Stomach smooth muscle (tissue), 2 donors: ENCODE results near the gene FAM210B.
"Not testable (repeated sequence)": the region's sequence is repeated elsewhere in the genome, so short reads cannot be mapped to it uniquely, and the experiment has no call there.

Source experiments
- H3K27ac ChIP-seq: one replicate; pipeline ENCODE4 v1.7.0; 2013; ENCODE audit warnings: mild to moderate bottlenecking, low read length, inconsistent platforms
- H3K27me3 ChIP-seq, 2 donors: one replicate each; pipeline ENCODE4 v1.7.0; 2013; ENCODE audit warnings: low read length in 2 of 2; ENCODE audit not compliant: insufficient read depth in 2 of 2, control insufficient read depth in 1 of 2
- H3K36me3 ChIP-seq, 2 donors: one replicate each; pipeline ENCODE4 v1.7.0; 2013; ENCODE audit warnings: low read length in 2 of 2; ENCODE audit not compliant: control insufficient read depth in 2 of 2, insufficient read depth in 2 of 2
- H3K4me1 ChIP-seq: one replicate; pipeline ENCODE4 v1.7.0; 2013; ENCODE audit warnings: low read length; ENCODE audit not compliant: control insufficient read depth, insufficient read depth
- H3K4me3 ChIP-seq, 2 donors: one replicate each; pipeline ENCODE4 v1.7.0; 2013; ENCODE audit warnings: low read length in 2 of 2
- H3K9ac ChIP-seq, 2 donors: one replicate each; pipeline ENCODE4 v1.7.0; 2013; ENCODE audit warnings: low read length in 2 of 2, mild to moderate bottlenecking in 1 of 2
- H3K9me3 ChIP-seq, 2 donors: one replicate each; pipeline ENCODE4 v1.7.0; 2013; ENCODE audit warnings: low read length in 2 of 2; ENCODE audit not compliant: control insufficient read depth in 2 of 2
- donor health status: healthy.
- donor health status: Pancreatic carcinoma.

The FAM210B gene

DNA sequence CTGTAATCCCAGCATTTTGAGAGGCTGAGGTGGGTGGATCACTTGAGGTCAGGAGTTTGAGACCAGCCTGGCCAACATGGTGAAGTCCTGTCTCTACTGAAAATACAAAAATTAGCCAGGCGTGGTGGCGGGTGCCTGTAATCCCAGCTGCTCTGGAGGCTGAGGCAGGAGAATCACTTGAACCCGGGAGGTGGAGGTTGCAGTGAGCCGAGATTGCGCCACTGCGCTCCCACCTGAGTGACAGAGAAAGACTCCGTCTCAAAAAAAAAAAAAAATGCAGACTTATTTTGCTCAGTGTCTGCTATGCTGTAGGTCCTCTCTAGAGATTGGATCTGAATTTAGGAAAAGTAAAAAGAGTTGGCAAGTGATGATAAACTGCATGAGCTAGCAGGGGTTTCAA is 52.5 kb downstream of the FAM210B start:
- not testable (repeated sequence) for H3K27me3 ChIP-seq, H3K4me3 ChIP-seq, H3K4me1 ChIP-seq, H3K9me3 ChIP-seq, H3K9ac ChIP-seq
- Histone ChIP-seq H3K36me3 (peaks cover 13% of the 10 kb centered on the region in 2 donors), H3K27ac (peak overlapping the region; percentile 53)

DNA sequence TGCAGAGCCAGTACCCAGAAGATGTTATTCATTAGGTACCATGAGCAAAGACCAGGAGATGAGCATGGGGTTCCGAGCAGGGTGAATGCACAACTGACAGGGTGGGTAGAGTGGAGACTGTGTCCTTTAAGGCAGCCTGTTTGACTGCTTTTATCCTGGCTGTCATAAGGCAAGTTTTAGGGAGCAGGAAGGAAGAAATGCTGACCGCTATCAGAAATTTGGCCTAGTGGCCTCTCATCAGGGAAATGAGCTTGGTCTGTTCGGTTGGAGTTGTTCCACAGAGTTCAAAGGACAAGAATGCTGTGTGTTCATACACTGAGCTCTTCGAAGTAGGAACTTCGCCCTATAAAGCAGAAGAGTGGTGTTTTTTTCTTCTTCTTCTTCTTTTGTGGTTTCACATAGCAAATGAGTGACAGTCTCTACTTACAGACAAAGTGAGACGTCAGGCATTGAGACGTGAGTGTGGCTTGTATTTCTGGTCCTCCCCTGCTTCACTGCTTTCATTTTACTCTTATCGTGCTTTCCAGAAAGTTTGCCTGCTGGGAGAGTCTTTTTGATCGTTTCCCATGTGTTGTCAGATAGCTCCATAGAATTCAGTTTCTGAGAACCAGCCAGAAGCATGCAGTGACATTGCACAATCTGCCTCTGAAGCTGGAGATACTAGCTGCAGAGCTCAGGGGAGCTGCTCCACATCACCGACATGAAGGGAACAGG is 53.1 kb downstream of the FAM210B start, which contains the start of gene CASS4:
Gene CASS4 (plus strand): TSS at position 502 of the 714 bp plus-strand sequence. CDS start 199 bp downstream, at position 701.
- Histone ChIP-seq H3K9ac (peak within 1 kb of the TSS in 1 of 2 donors; percentile 4), H3K9me3 (no peaks in the 10 kb centered on the region), H3K27me3 (no peaks in the 10 kb centered on the region), H3K4me1 (peaks cover 6% of the 10 kb centered on the region), H3K4me3 (peak within 1 kb of the TSS; percentile 2 to 35), H3K27ac (peak within 1 kb of the TSS; percentile 53), H3K36me3 (peaks cover 8 to 13% of the 10 kb centered on the region in 2 donors)

DNA sequence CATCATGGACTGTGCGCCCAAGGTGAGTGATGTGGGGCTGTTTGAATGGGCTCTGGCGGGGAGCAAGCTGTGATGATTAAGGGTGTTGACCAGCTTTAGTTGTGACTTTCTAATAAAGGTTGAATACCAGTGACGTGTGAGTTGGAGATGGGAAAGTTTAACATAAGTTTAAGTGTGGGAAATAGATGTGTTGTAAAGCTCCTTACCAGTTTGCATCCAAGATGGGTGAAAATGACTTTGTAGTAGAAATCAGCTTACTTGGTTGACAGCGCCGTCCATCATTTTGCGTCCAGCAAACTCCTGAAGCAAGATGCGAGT is 53.7 kb downstream of the FAM210B start:
- Histone ChIP-seq H3K27ac (peak overlapping the region; percentile 53), H3K9ac (no peak overlapping the region), H3K9me3 (no peaks in the 10 kb centered on the region), H3K4me1 (peaks cover 6% of the 10 kb centered on the region), H3K36me3 (peaks cover 3 to 9% of the 10 kb centered on the region in 2 donors), H3K27me3 (no peaks in the 10 kb centered on the region), H3K4me3 (peak overlapping the region; percentile 2 to 35)

DNA sequence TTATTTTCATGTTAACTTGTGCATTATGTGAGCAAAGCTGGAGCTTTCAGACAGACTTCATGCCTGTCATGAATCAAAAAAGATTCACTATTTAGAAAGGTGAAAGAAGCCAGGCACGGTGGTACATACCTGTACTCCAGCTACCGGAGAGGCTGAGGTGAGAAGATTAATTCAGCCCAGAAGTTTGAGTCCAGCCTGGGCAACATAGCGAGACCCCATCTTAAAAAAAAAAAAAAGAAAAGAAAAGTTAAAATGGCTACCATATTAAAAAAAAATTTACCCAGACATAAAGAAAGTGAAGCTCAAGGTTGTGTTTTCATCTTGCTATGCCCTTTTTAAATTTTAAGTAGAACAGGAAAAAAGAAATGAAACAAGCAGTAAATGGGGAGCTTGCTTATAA is 54.2 kb downstream of the FAM210B start:
- peaks cover 6% of the 10 kb centered on the region for H3K4me1 ChIP-seq
- no peak overlapping the region for H3K9ac ChIP-seq
- peaks cover 0 to 4% of the 10 kb centered on the region in 2 donors for H3K36me3 ChIP-seq
- H3K4me3 ChIP-seq = peak overlapping the region; percentile 2 to 35
- no peak overlapping the region for H3K27ac ChIP-seq
- no peaks in the 10 kb centered on the region for H3K9me3 ChIP-seq
- H3K27me3 ChIP-seq = no peaks in the 10 kb centered on the region

DNA sequence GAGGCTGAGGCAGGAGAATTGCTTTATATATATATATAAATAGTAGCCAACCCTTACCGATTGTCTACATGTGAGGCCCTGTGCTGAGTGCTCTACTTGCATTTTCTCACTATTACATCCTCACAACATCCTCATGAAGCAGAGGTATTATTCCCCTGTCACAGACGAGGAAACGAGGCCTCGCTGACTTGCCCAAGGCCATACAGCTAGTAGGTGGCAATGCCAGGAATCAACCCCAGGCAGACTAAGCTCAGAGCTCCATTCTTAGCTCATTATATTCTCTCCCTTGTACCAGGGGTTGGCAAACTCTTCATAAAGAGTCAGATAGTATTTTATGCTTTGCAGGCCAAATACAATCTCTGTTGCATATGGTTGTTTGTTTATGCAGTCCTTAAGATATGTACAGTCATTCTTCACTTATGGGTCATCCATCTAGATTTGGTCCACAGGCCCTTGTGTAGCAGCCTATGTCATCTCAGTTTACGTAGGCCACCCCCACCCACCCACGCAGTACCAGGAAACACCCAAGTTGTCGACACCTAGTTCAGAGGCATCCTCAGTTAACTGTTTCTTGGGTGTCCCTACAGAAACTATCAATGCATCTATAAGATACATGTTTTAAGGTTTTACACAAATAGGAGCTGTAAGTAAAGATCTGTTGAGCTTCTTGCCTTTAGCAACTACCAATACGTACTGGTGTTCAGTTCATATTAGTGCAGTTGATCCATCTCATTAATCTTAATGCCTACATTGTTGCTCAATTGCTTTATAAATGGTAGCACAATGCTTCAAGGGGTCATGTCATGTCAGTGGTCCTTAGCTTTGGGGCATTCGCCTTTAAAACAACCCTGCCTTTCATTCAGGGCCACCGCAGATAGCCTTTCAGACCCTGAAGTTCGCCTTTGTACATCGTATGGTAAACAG is 56.3 kb downstream of the FAM210B start:
- Histone ChIP-seq H3K36me3 (no peaks in the 10 kb centered on the region), H3K4me1 (peaks cover 6% of the 10 kb centered on the region), H3K27me3 (no peaks in the 10 kb centered on the region), H3K4me3 (no peak overlapping the region), H3K27ac (no peak overlapping the region), H3K9me3 (no peaks in the 10 kb centered on the region), H3K9ac (no peak overlapping the region)

DNA sequence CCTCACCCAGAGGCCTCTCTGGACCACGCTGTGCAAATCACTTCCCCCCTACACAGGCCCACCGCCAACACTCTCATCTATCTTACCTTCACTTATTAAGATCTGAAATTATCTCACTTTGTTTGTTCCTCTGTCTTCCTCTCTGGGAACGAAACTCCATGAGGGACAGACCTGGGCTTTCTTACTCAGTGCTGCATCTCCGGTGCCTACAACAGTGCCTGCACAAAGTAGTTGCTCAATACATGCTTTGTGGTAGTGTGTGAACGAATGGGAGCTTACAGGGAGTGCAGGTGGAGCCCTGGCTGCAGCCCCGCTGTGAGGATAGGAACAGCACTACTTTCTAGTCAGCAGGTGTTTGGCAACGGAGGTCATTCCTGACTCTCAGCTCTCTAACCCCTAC is 58.6 kb downstream of the FAM210B start:
- Histone ChIP-seq H3K4me3 (no peak overlapping the region), H3K27me3 (no peaks in the 10 kb centered on the region), H3K9ac (no peak overlapping the region), H3K36me3 (no peaks in the 10 kb centered on the region), H3K27ac (no peak overlapping the region), H3K9me3 (no peaks in the 10 kb centered on the region), H3K4me1 (no peaks in the 10 kb centered on the region)

DNA sequence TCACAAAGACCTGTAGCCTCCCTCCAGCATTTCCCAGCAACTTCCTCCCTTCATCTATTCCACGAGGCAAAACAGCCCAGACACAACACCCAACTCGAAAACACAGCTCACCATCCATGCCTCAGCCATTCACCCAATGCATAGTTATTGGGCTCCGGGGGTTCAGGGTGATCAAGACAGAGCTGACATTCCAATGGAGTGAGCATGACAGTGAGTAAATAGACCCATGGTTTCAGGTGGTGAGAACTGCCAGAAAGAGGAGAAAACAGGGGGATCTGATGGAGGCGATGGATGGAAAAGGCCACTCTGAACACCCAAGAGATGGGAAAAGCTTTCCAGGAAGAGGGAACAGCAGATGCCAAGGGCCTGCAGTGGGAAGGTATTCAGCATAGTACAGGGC is 59.1 kb downstream of the FAM210B start:
- no peaks in the 10 kb centered on the region for H3K36me3 ChIP-seq
- H3K4me3 ChIP-seq = no peak overlapping the region
- no peak overlapping the region for H3K27ac ChIP-seq
- H3K9me3 ChIP-seq = no peaks in the 10 kb centered on the region
- H3K4me1 ChIP-seq = no peaks in the 10 kb centered on the region
- no peak overlapping the region for H3K9ac ChIP-seq
- H3K27me3 ChIP-seq = no peaks in the 10 kb centered on the region
